ENCODE measurements around the gene MMP25. TPM values are rescaled to one million over a fixed set of nuclear protein-coding genes. Genes with fewer than 3 reads are reported as not detected.

MMP25 gene
- total RNA-seq, 1 experiment from 2014 or later, result 0.80 TPM

- TF ChIP-seq EZH2 (IDR thresholded peaks at IDR 0.05; ENCODE audit: borderline replicate concordance, low read depth, low read length, poor library complexity, severe bottlenecking), result no peak
- TF ChIP-seq, protein P1, sequence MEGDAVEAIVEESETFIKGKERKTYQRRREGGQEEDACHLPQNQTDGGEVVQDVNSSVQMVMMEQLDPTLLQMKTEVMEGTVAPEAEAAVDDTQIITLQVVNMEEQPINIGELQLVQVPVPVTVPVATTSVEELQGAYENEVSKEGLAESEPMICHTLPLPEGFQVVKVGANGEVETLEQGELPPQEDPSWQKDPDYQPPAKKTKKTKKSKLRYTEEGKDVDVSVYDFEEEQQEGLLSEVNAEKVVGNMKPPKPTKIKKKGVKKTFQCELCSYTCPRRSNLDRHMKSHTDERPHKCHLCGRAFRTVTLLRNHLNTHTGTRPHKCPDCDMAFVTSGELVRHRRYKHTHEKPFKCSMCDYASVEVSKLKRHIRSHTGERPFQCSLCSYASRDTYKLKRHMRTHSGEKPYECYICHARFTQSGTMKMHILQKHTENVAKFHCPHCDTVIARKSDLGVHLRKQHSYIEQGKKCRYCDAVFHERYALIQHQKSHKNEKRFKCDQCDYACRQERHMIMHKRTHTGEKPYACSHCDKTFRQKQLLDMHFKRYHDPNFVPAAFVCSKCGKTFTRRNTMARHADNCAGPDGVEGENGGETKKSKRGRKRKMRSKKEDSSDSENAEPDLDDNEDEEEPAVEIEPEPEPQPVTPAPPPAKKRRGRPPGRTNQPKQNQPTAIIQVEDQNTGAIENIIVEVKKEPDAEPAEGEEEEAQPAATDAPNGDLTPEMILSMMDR (conservative IDR thresholded peaks at IDR 0.05; ENCODE audit: low read depth, low read length), result no peak
- no peak overlapping the region for H3K4me3 ChIP-seq (ENCODE audit: low read depth, low read length, poor library complexity, severe bottlenecking)
- CTCF ChIA-PET, result interaction anchor here (0.9 kb wide), 1 partner anchor 34 kb away, joined by 3 read pairs; no protein-coding TSS in a partner anchor
- H3K9me3 ChIP-seq (ENCODE audit: low read depth, low read length, poor library complexity, severe bottlenecking), result no peaks in the 10 kb centered on the region
- H3K36me3 ChIP-seq (ENCODE audit: insufficient read depth, low read length, poor library complexity, severe bottlenecking), result peaks cover 3% of the 10 kb centered on the region
- no peak for DNase-seq (ENCODE audit: low spot score)
- intact Hi-C loops (cut with micrococcal nuclease; ENCODE audit: unreplicated experiment), result no loop called here
- H3K4me1 ChIP-seq (ENCODE audit: insufficient read depth, low read length, poor library complexity, severe bottlenecking), result peaks cover 34% of the 10 kb centered on the region
- POLR2A ChIA-PET (ENCODE audit: low non-redundant PET), result no interaction called here
- no TSS peak for BruUV-seq (replicated peaks)
- H3K27me3 ChIP-seq (replicated peaks; ENCODE audit: insufficient read depth, low read depth, low read length, poor library complexity), result peaks cover 20% of the 10 kb centered on the region
- H3K27ac ChIP-seq (ENCODE audit: low read depth, low read length, poor library complexity, severe bottlenecking), result no peak overlapping the region
These were observed 20.4 kb upstream of the MMP25 start for GRCh38 chr16:3026003-3026378.

- Histone ChIP-seq H3K9me3 (ENCODE audit: low read depth, low read length, poor library complexity, severe bottlenecking) (no peaks in the 10 kb centered on the region), H3K4me1 (ENCODE audit: insufficient read depth, low read length, poor library complexity, severe bottlenecking) (peaks cover 29% of the 10 kb centered on the region), H3K4me3 (ENCODE audit: low read depth, low read length, poor library complexity, severe bottlenecking) (no peak overlapping the region), H3K27ac (ENCODE audit: low read depth, low read length, poor library complexity, severe bottlenecking) (no peak overlapping the region), H3K27me3 (replicated peaks; ENCODE audit: insufficient read depth, low read depth, low read length, poor library complexity) (peaks cover 20% of the 10 kb centered on the region), H3K36me3 (ENCODE audit: insufficient read depth, low read length, poor library complexity, severe bottlenecking) (peaks cover 3% of the 10 kb centered on the region)
- intact Hi-C loops (cut with micrococcal nuclease; ENCODE audit: unreplicated experiment), result no loop called here
- CTCF ChIA-PET, result interaction anchor here (0.6 to 0.9 kb wide), 2 partner anchors 21 to 33 kb away, joined by 3 to 6 read pairs; no protein-coding TSS in a partner anchor
- no TSS peak for BruUV-seq (replicated peaks)
- no peak for DNase-seq (ENCODE audit: low spot score)
- POLR2A ChIA-PET (ENCODE audit: low non-redundant PET), result no interaction called here
- no peak for TF ChIP-seq EZH2 (IDR thresholded peaks at IDR 0.05; ENCODE audit: borderline replicate concordance, low read depth, low read length, poor library complexity, severe bottlenecking)
- TF ChIP-seq, protein P1 (conservative IDR thresholded peaks at IDR 0.05; ENCODE audit: low read depth, low read length), result no peak
These were observed 19.5 kb upstream of the MMP25 start for GRCh38 chr16:3026609-3027488.

GRCh38 chr16:3027489-3027795 lies 18.9 kb upstream of the MMP25 start:
- ChIA-PET POLR2A (ENCODE audit: low non-redundant PET) (no interaction called here), CTCF (interaction anchor here (0.6 to 1.5 kb wide), 3 partner anchors 22 to 102 kb away, joined by 6 to 15 read pairs (median 11); no protein-coding TSS in a partner anchor)
- DNase-seq (ENCODE audit: low spot score), result no peak
- H3K4me3 ChIP-seq (ENCODE audit: low read depth, low read length, poor library complexity, severe bottlenecking), result no peak overlapping the region
- intact Hi-C loops (cut with micrococcal nuclease; ENCODE audit: unreplicated experiment), result no loop called here
- H3K36me3 ChIP-seq (ENCODE audit: insufficient read depth, low read length, poor library complexity, severe bottlenecking), result peaks cover 3% of the 10 kb centered on the region
- H3K27ac ChIP-seq (ENCODE audit: low read depth, low read length, poor library complexity, severe bottlenecking), result no peak overlapping the region
- H3K27me3 ChIP-seq (replicated peaks; ENCODE audit: insufficient read depth, low read depth, low read length, poor library complexity), result peaks cover 24% of the 10 kb centered on the region
- H3K9me3 ChIP-seq (ENCODE audit: low read depth, low read length, poor library complexity, severe bottlenecking), result no peaks in the 10 kb centered on the region
- no TSS peak for BruUV-seq (replicated peaks)
- H3K4me1 ChIP-seq (ENCODE audit: insufficient read depth, low read length, poor library complexity, severe bottlenecking), result peaks cover 23% of the 10 kb centered on the region
- TF ChIP-seq, protein P1 (conservative IDR thresholded peaks at IDR 0.05; ENCODE audit: low read depth, low read length), result no peak
- no peak for TF ChIP-seq EZH2 (IDR thresholded peaks at IDR 0.05; ENCODE audit: borderline replicate concordance, low read depth, low read length, poor library complexity, severe bottlenecking)

Data from A673 (cell line).